Measurements from ENCODE around the gene HIRIP3.

Gene HIRIP3

GRCh38 chr16:29958756-29959155 is 36.7 kb downstream of the HIRIP3 start:
- no peak for DNase-seq

- DNase-seq: no peak
These were observed 43.6 kb downstream of the HIRIP3 start for GRCh38 chr16:29951625-29952365.

- no peak for DNase-seq
These were observed 44.5 kb downstream of the HIRIP3 start for GRCh38 chr16:29950806-29951461.

GRCh38 chr16:29947897-29948296 is 47.5 kb downstream of the HIRIP3 start:
- DNase-seq: no peak

- peak; percentile 98 for DNase-seq
These were observed 51.3 kb downstream of the HIRIP3 start for GRCh38 chr16:29943846-29944799.
